Measurements from ENCODE around the gene MED25. TPM values are rescaled to one million over a fixed set of nuclear protein-coding genes. Genes with fewer than 3 reads are reported as not detected.

Gene MED25
- polyA plus RNA-seq (2012; rRNA removed): 15.7 and 30.2 TPM in 2 replicates
- polyA plus RNA-seq (2012; cell fraction: cytosol; rRNA removed): 20.5 and 25.3 TPM in 2 replicates
- 105 and 119 TPM in 2 replicates for polyA plus RNA-seq (2012; cell fraction: nucleus; rRNA removed)

GRCh38 chr19:49817964-49818648, at the start of gene MED25:
TSS of gene MED25 (plus strand) at chr19:49818289. CDS start at chr19:49818342, 53 bp downstream.
- Histone ChIP-seq H3K9me2 (no peaks in the 10 kb centered on the region), H3K4me2 (peak within 1 kb of the TSS; percentile 97), H2AFZ (ENCODE audit: low read depth) (peak within 1 kb of the TSS; percentile 90), H4K20me1 (ENCODE audit: insufficient read depth) (no peaks in the 10 kb centered on the region), H3K9me3 (no peaks in the 10 kb centered on the region), H3K27me3 (ENCODE audit: insufficient read depth) (no peaks in the 10 kb centered on the region), H3K27ac (ENCODE audit: low read depth in 2 of 2, low read length in 1 of 2) (peak within 1 kb of the TSS; percentile 93 to 98), H3K36me3 (replicated peaks in 1 of 2; ENCODE audit: control insufficient read depth in 1 of 2, insufficient read depth in 2 of 2, low read length in 1 of 2) (peaks cover 0 to 6% of the 10 kb centered on the region in 2 experiments), H3K79me2 (ENCODE audit: insufficient read depth) (peaks cover 50% of the 10 kb centered on the region), H3K4me3 (ENCODE audit: low read depth in 2 of 2, low read length in 1 of 2) (peak within 1 kb of the TSS; percentile 72 to 90), H3F3A (replicated peaks; ENCODE audit: insufficient read depth) (peaks cover 21% of the 10 kb centered on the region), H3K9ac (peak within 1 kb of the TSS; percentile 98), H3K4me1 (ENCODE audit: control insufficient read depth in 1 of 2, insufficient read depth in 2 of 2, low read depth in 1 of 2, low read length in 1 of 2) (peaks cover 0 to 18% of the 10 kb centered on the region in 2 experiments; a peak in 3 of 4 replicates)
- CTCF ChIA-PET: interaction anchor here (0.7 to 1.2 kb wide), 6 partner anchors 12 to 100 kb away, joined by 3 to 4 read pairs (median 3); no protein-coding TSS in a partner anchor
- DNase-seq: peak; percentile 95
- under 1% methylated on average over 25 of the region's 57 CpGs for WGBS (ENCODE audit: low lambda C conversion rate)
- POLR2A ChIA-PET: interaction anchor here (0.9 kb wide), 1 partner anchor 32 kb away, joined by 3 read pairs; the partner anchor contains the start of gene PTOV1
- TF ChIP-seq TEAD4 (IDR thresholded peaks at IDR 0.05; ENCODE audit: borderline replicate concordance, insufficient read depth): no peak
- peak; percentile 99 for TF ChIP-seq YY1 (IDR thresholded peaks at IDR 0.05; ENCODE audit: low read depth)
- peak; percentile 50; the same call in 1 of the 2 replicates for TF ChIP-seq SIN3A (IDR thresholded peaks at IDR 0.05; ENCODE audit: borderline replicate concordance, low read depth, low read length)
- no peak for TF ChIP-seq REST (IDR thresholded peaks at IDR 0.05; ENCODE audit: low read depth, low read length)
- TF ChIP-seq POLR2AphosphoS5 (IDR thresholded peaks at IDR 0.05; ENCODE audit: low read depth, low read length): peak; percentile 74
- TF ChIP-seq MEF2A (IDR thresholded peaks at IDR 0.05; ENCODE audit: borderline replicate concordance, low read depth): no peak
- TF ChIP-seq FOXJ3 (CRISPR knock-in tag; IDR thresholded peaks at IDR 0.05): no peak
- no peak for TF ChIP-seq CTCF (IDR thresholded peaks at IDR 0.05)
- TF ChIP-seq EP300 (IDR thresholded peaks at IDR 0.05; ENCODE audit: borderline replicate concordance in 1 of 2, low read depth in 1 of 2, low read length in 1 of 2): no peak
- 0 out of 2 replicates have a peak, but pooled peaks have one; percentile 22 for TF ChIP-seq ELF1 (IDR thresholded peaks at IDR 0.05)
- no peak for TF ChIP-seq RFX5 (IDR thresholded peaks at IDR 0.05; ENCODE audit: low read length)
- no peak for TF ChIP-seq USF1 (IDR thresholded peaks at IDR 0.05; ENCODE audit: borderline replicate concordance, low read depth)
- TF ChIP-seq CHD2 (IDR thresholded peaks at IDR 0.05; ENCODE audit: low read length, partially characterized antibody): peak; percentile 22
- TF ChIP-seq USF2 (IDR thresholded peaks at IDR 0.05; ENCODE audit: borderline replicate concordance, low read depth, low read length): no peak
- TF ChIP-seq IRF3 (IDR thresholded peaks at IDR 0.05; ENCODE audit: low read depth, low read length): no peak
- TF ChIP-seq MXI1 (IDR thresholded peaks at IDR 0.05; ENCODE audit: low read depth, low read length): peak; percentile 59; the same call in 1 of the 2 replicates
- TF ChIP-seq PBX3 (IDR thresholded peaks at IDR 0.05): no peak
- TF ChIP-seq TCF12 (IDR thresholded peaks at IDR 0.05): no peak
- peak; percentile 78 for TF ChIP-seq NRF1 (IDR thresholded peaks at IDR 0.05; ENCODE audit: low read depth, low read length)
- TF ChIP-seq RCOR1 (IDR thresholded peaks at IDR 0.05; ENCODE audit: low read length): no peak
- TF ChIP-seq RXRA (IDR thresholded peaks at IDR 0.05; ENCODE audit: borderline replicate concordance, low read depth): no peak
